Stimulated activated naive B cell treated with anti-CD40 and anti-IgM and Interleukin-4, amounts not matched to agents 10 μg/mL and 1 μg/mL and 100 μg/mL, for 72 hours (primary cell): ENCODE data around the gene FOXP1.

Experiments used
- ATAC-seq, 2 donors: fragments of 150-1000 bp; cut with Tn5 transposase; replicated peaks; 2 replicates each; pipeline ENCODE4 v1.10.0; 2021; ENCODE audit warnings: moderate library complexity in 1 of 2
- DNase-seq: peaks from one replicate; pipeline ENCODE4 v3.0.0; 2021
- H3K27ac Mint-ChIP-seq: one replicate; pipeline ENCODE4 v1.8.0; 2022; ENCODE audit warnings: mild to moderate bottlenecking, mixed read lengths
- H3K27me3 Mint-ChIP-seq, 2 donors: one replicate each; pipeline ENCODE4 v1.8.0; 2022; ENCODE audit warnings: mixed read lengths in 2 of 2
- H3K36me3 Mint-ChIP-seq, 2 donors: one replicate each; pipeline ENCODE4 v1.8.0; 2022; ENCODE audit warnings: mixed read lengths in 2 of 2, mild to moderate bottlenecking in 1 of 2
- H3K4me1 Mint-ChIP-seq, 2 donors: one replicate each; pipeline ENCODE4 v1.8.0; 2022; ENCODE audit warnings: mixed read lengths in 2 of 2, mild to moderate bottlenecking in 1 of 2
- H3K4me3 Mint-ChIP-seq, 2 donors: one replicate each; pipeline ENCODE4 v1.8.0; 2022; ENCODE audit warnings: mild to moderate bottlenecking in 2 of 2, mixed read lengths in 2 of 2, moderate library complexity in 1 of 2
- H3K9me3 Mint-ChIP-seq, 2 donors: one replicate each; pipeline ENCODE4 v1.8.0; 2022; ENCODE audit warnings: mixed read lengths in 2 of 2, mild to moderate bottlenecking in 1 of 2

FOXP1 gene

DNA sequence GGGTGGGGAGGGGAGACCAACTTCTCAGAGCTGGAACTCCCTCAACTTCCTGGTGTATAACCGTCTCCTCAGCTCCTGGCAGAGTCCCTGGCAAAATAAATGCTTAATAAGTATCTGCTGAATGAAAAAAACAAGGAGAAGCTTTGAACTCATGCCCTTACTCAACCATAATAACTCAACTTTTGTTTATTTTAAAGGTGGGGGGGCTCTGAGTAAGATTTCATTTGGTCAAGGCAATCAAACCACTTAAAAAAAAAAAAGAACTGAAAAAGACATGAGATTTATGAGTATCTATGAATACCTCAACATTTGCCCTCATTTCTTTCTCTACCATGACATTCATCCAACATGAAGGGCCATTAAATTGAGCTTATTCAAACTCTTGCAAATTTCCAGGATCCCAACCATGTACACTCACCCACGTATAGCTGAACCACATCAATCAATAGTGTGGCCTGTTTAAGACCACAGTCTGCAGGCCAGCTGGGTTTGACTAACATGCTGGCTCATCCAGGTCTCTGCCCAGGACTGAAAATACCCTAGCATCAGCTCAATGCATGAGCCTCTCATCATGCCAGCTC is 157.9 kb downstream of the FOXP1 start:
- Mint-ChIP-seq H3K4me1 (peaks cover 59 to 94% of the 10 kb centered on the region in 2 donors), H3K36me3 (peaks cover 5 to 23% of the 10 kb centered on the region in 2 donors), H3K4me3 (no peak overlapping the region), H3K27me3 (no peaks in the 10 kb centered on the region), H3K9me3 (no peaks in the 10 kb centered on the region), H3K27ac (peak overlapping the region; percentile 38)
- no peak for DNase-seq
- peak; percentile 29 to 37 for ATAC-seq

DNA sequence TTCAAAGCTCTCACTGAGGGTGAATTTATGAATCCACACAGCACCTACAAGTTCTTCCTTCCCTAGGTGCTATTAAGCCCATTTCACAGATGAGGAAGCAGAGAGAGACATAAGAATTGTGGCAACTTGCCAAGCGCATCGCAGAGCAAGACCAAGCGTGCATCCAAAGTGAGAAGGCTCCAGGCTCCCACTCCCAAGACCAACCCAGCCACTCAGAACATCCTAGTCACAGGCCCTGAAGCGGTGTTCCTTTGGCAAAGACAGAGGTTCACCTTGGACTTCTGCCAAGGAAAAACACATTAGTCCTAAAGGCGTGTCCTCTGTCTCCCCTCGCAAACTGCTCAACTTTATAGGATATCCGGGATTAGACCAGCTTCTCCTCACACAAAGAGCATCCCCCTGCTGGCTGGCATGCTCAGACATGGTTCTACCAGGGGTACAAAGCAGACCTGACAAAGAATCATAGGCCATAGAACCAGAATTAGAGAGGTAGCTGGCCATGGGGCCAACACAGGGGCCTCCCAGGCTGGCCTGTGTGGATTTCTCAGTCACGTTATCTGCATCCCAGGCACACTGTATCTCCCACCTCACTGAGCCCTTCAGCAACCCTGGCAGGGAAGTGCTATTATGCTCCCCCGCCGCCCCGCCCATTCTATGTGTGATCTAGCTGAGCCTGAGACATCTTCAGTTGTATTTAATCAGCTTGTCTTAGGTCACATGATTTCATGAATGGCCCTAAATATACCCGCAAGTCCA is 160.2 kb downstream of the FOXP1 start:
- H3K36me3 Mint-ChIP-seq, result peaks cover 5 to 20% of the 10 kb centered on the region in 2 donors
- H3K27ac Mint-ChIP-seq, result peak overlapping the region; percentile 96
- H3K27me3 Mint-ChIP-seq, result no peaks in the 10 kb centered on the region
- peaks cover 53 to 92% of the 10 kb centered on the region in 2 donors for H3K4me1 Mint-ChIP-seq
- H3K9me3 Mint-ChIP-seq, result no peaks in the 10 kb centered on the region
- ATAC-seq (no peak), DNase-seq (no peak)
- peak overlapping the region; percentile 18 to 75 for H3K4me3 Mint-ChIP-seq

DNA sequence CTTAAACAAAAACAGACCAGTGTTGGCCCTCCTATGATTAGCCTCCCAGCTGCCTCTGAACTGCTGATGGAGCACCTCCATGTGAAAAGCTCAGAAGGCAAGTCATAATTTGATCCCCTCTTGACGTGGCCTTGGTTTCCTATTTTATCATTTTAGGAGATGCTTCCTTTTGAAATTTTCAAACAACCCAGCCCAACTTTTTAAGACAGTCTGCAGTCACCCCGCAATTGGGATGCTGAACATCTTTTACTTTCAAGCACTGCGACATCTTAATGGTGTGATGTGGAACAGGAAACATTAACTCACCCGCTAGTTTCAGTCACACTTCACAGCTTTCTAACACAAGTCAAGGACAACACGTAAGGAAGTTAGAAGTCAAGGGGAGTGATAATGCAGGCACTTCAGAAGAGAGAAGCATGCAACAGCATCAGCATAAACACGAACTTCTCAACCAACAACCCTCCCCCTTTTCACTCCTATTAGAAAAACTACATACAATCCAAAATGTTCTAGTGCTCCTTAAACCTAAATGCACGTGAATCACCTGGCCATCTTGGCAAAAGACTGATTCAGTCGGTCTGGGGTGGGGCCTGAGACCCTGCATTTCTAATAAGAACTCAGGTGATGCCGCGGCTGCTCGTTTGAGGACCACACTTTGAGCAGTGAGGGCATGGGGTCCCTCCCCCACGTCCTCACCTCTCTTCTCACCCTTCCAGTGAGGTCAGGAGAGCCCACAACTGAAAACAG is 161.5 kb downstream of the FOXP1 start:
- ATAC-seq, result peak; percentile 86 to 87
- peak; percentile 50 for DNase-seq

DNA sequence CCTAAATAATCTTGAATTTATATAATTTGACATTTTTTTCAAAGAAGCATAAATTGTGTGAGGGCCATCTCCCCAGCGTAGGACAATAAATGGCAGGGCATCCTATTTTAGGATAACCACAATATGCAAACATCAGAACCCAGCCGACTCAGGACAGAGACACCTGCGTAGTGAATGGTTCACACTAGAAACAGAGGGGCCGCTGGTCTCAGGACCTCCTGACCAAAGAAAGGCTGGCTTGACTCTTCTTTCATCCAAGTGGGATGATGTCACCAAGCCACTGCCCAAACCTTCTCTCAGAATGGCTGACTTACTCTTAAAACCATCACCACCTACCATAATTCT is 162.1 kb downstream of the FOXP1 start:
- Mint-ChIP-seq H3K27ac (peak overlapping the region; percentile 96), H3K4me3 (peak overlapping the region; percentile 65 to 75), H3K36me3 (peaks cover 3 to 12% of the 10 kb centered on the region in 2 donors), H3K4me1 (peaks cover 54 to 95% of the 10 kb centered on the region in 2 donors), H3K9me3 (no peaks in the 10 kb centered on the region), H3K27me3 (no peaks in the 10 kb centered on the region)
- DNase-seq (no peak), ATAC-seq (peak; percentile 40 to 52)

More for the DNA sequence above, 161.5 kb downstream of the FOXP1 start:
- Mint-ChIP-seq H3K9me3 (no peaks in the 10 kb centered on the region), H3K4me1 (peaks cover 52 to 94% of the 10 kb centered on the region in 2 donors), H3K36me3 (peaks cover 3 to 12% of the 10 kb centered on the region in 2 donors), H3K27ac (peak overlapping the region; percentile 96), H3K27me3 (no peaks in the 10 kb centered on the region), H3K4me3 (peak overlapping the region; percentile 65 to 75)

DNA sequence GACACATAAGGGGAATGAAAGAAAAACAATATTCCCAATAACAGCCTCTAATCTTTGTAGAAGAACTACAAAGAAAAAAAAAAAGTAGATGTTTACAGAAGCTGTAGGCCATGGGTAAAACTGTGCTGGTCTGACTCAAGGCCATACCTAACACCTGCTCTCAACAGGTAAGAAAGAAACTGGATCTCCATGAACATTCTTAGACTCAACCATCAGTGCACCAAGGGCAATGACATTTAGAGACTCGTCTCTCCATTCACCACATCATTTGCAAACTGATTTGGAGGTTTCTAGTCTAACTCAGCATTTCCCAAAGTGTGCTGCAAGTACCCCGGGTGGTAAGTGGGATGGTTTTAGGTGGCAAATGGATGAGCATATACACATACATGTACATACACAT is 164.2 kb downstream of the FOXP1 start:
- DNase-seq (no peak), ATAC-seq (peak; percentile 42 to 57)
- Mint-ChIP-seq H3K36me3 (peaks cover 0 to 4% of the 10 kb centered on the region in 2 donors), H3K4me1 (peaks cover 55 to 96% of the 10 kb centered on the region in 2 donors), H3K27me3 (no peaks in the 10 kb centered on the region), H3K9me3 (no peaks in the 10 kb centered on the region), H3K4me3 (peak overlapping the region; percentile 39 to 48), H3K27ac (peak overlapping the region; percentile 56)

DNA sequence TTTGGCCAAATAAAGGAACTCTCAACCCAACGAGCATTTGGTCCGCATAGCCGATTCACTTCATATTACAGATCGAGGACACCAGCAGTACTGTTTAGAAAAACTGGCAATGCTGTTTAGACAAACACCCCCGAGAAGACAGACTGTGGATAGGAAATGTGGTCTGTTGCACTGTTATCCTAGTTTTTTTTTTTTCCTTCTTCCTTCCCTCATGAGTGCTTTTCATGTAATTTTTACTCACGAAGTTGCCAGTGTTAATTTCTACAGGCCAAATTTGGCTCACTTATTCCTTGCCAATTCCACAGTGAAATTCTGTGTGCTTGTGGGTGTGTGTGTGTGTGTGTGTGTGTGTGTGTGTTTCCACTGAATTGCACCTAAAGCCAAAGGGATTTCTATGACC is 165.7 kb downstream of the FOXP1 start:
- no peak for ATAC-seq
- H3K27ac Mint-ChIP-seq, result peak overlapping the region; percentile 79

DNA sequence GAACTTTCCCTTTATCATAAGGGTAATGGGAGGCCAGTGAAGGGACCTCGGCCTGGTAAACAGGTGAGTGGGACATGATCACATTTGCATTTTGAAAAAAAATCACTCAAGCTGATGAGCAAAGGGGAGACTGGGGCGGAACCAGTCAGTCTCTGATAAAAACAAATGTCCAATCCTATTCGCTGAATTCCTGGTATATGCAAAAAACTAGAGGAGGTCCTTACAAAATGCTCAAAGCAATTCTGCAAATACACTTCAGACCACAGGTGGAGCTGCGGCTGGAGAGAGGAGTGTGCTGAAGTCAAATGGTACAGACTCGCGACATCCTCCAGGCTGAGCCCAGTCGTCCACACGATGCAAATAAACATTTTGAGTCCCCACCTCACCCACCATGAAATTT is 166.7 kb downstream of the FOXP1 start:
- Mint-ChIP-seq H3K36me3 (peaks cover 0 to 3% of the 10 kb centered on the region in 2 donors), H3K4me1 (peaks cover 44 to 96% of the 10 kb centered on the region in 2 donors), H3K27ac (peak overlapping the region; percentile 14), H3K27me3 (no peaks in the 10 kb centered on the region), H3K4me3 (peak overlapping the region; percentile 2 to 3), H3K9me3 (no peaks in the 10 kb centered on the region)
- ATAC-seq (peak; percentile 25 to 26), DNase-seq (no peak)

More for the DNA sequence above, 165.7 kb downstream of the FOXP1 start:
- Mint-ChIP-seq H3K27me3 (no peaks in the 10 kb centered on the region), H3K36me3 (peaks cover 0 to 3% of the 10 kb centered on the region in 2 donors), H3K4me3 (peak overlapping the region; percentile 19 to 41), H3K4me1 (peaks cover 53 to 97% of the 10 kb centered on the region in 2 donors), H3K9me3 (no peaks in the 10 kb centered on the region)
- DNase-seq, result no peak

DNA sequence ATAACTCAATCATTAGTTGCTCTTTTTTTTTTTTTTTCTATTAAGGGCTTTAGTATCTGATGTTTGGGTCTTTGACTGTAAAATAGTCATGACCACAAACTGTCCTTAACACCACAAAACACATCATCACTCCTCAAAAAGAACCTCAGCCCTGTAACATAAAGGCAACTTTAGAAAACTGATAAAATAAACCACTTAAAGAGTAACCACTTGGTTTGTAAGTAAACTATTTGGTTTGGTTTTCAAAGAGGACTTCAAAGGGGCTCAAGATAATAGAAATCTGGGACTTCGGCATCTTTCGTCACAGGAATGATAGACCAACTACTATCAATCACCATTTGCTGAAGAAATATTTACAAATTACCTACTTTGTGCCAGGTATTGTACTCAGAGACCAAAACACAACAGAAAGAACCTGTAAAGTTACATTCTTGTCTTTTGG is 167.8 kb downstream of the FOXP1 start:
- peak overlapping the region; percentile 26 to 28 for H3K4me3 Mint-ChIP-seq

DNA sequence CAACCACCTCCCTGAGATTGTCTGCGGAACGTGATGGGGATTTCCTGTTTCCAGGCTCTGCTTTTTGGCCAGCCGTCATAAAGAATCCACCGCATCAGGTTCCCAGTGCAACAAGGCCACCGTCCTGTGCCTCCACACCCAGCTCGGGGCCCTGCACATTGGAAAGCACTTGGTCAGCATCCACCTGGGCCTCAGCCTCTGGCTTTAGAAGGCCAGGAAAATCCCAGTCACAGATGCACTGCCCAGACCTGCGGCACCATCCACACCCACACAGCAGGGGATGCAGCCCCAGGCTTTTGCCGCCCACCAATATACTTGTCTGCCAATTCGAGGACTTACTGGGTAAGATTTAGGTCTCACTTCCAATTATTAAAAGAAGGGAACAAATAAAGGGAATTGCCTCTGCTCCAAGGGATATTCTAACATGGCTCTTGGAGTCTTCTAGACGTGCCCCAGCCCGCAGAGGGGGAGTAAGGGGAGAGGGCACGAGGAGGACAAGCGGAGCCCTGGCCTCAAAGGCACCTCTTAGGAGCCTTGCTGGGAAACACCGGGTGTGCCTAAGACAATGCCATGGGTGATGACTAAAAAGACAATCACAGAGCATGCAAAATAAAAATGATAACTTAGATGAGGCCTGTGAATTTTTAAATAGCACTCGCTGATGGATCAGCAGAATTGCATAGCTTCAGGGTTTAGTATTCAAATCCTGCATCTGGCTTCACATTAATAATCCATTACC is 169.2 kb downstream of the FOXP1 start:
- H3K27ac Mint-ChIP-seq, result no peak overlapping the region
- DNase-seq, result no peak
- H3K4me1 Mint-ChIP-seq, result peaks cover 42 to 89% of the 10 kb centered on the region in 2 donors
- H3K4me3 Mint-ChIP-seq, result no peak overlapping the region
- no peaks in the 10 kb centered on the region for H3K27me3 Mint-ChIP-seq
- no peaks in the 10 kb centered on the region for H3K9me3 Mint-ChIP-seq
- H3K36me3 Mint-ChIP-seq, result peaks cover 1 to 3% of the 10 kb centered on the region in 2 donors
- no peak for ATAC-seq

More for the DNA sequence above, 167.8 kb downstream of the FOXP1 start:
- Mint-ChIP-seq H3K27ac (peak overlapping the region; percentile 32), H3K36me3 (peaks cover 1 to 3% of the 10 kb centered on the region in 2 donors), H3K27me3 (no peaks in the 10 kb centered on the region), H3K4me1 (peaks cover 41 to 88% of the 10 kb centered on the region in 2 donors), H3K9me3 (no peaks in the 10 kb centered on the region)
- ATAC-seq (no peak), DNase-seq (no peak)

DNA sequence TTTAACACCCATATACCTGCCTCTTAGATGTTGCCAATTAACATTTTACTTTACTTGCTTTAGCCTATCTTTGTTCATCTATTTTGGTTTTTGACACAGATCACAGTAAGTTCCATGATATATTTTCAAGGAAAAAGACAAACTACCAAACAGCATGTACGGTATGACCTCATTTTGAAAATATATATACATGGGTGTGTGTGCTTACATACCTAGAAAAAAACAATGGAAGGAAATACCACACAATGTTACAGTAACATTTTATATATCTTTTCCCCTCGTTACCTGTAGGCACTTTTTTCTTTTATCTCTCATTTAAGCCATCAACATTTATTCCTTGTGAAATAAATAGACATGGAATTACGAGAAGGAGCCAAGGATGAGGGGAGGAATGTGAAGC is 170.0 kb downstream of the FOXP1 start:
- no peak for ATAC-seq
- no peak for DNase-seq
- H3K27ac Mint-ChIP-seq, result no peak overlapping the region
- H3K9me3 Mint-ChIP-seq, result no peaks in the 10 kb centered on the region
- H3K36me3 Mint-ChIP-seq, result peaks cover 1 to 3% of the 10 kb centered on the region in 2 donors
- no peak overlapping the region for H3K4me3 Mint-ChIP-seq
- no peaks in the 10 kb centered on the region for H3K27me3 Mint-ChIP-seq
- H3K4me1 Mint-ChIP-seq, result peaks cover 46 to 90% of the 10 kb centered on the region in 2 donors

DNA sequence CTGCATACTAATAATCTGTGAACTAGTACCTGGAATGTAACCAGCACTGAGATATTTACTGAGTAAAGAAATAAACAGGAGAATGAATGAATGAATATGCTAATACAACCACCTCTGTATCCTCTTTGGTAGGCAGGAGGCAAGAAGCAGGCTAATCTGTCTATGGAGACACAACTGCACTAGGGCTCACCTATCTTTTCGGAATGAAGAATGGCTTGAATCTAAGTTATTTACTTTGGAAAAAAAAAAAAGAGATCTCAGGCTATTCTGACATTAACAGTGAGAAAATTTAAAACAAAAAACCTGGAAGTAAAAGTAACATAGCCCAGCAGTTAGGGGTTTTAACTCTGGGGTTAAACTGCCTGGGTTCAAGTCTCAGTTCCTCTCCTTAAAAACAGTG is 174.2 kb downstream of the FOXP1 start:
- ATAC-seq, result no peak
- H3K4me1 Mint-ChIP-seq, result peaks cover 42 to 82% of the 10 kb centered on the region in 2 donors
- H3K27me3 Mint-ChIP-seq, result no peaks in the 10 kb centered on the region
- no peak overlapping the region for H3K4me3 Mint-ChIP-seq
- peaks cover 1 to 12% of the 10 kb centered on the region in 2 donors for H3K36me3 Mint-ChIP-seq
- no peaks in the 10 kb centered on the region for H3K9me3 Mint-ChIP-seq
- DNase-seq, result no peak
- no peak overlapping the region for H3K27ac Mint-ChIP-seq

DNA sequence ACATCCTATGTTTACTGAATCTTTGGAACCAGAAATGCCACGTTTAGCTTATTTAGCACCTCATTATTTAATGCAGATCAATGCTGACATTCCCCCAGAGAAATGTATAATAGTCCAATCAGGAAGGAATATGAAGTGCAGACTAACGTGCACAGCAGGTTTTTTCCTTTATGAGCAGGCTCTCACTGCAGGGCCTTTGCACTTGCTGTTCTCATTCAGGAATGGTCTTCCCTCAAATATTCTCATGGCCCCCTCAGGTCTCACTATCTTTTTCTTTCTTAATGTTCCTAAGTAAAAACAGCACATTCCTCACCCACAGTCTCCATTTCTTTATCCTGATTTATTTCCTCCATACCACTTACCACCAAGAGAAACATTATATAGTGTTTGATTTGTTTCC is 174.6 kb downstream of the FOXP1 start:
- Mint-ChIP-seq H3K36me3 (peaks cover 1 to 12% of the 10 kb centered on the region in 2 donors), H3K4me3 (no peak overlapping the region), H3K4me1 (peaks cover 41 to 77% of the 10 kb centered on the region in 2 donors), H3K27ac (no peak overlapping the region), H3K27me3 (no peaks in the 10 kb centered on the region), H3K9me3 (no peaks in the 10 kb centered on the region)
- DNase-seq, result no peak
- ATAC-seq, result no peak

DNA sequence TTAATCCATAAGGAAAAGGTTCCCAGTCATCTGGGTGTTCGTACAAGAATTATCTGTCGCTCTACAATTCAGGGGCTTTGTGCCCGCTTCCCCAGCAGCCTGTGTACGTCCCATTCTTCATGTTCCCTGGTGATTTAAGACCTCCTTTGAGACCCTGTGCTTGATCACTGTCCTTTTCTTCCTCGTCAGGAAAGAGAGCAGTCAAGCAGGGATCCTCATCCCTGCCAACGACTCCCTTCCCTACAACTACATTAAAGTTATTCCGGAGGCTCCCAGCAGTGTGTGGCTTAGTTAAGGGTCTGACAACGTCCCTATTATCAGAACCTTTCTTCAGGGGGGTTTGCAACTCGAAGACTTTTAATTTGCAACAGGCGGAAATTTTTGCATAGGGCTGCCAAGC is 175.7 kb downstream of the FOXP1 start:
- Mint-ChIP-seq H3K4me1 (peaks cover 40 to 75% of the 10 kb centered on the region in 2 donors), H3K27ac (no peak overlapping the region)

More for the DNA sequence above, 175.7 kb downstream of the FOXP1 start:
- DNase-seq, result no peak
- no peak for ATAC-seq
- H3K9me3 Mint-ChIP-seq, result peaks cover 0 to 3% of the 10 kb centered on the region in 2 donors
- H3K27me3 Mint-ChIP-seq, result no peaks in the 10 kb centered on the region
- peak overlapping the region in 1 of 2 donors; percentile 38 for H3K4me3 Mint-ChIP-seq
- H3K36me3 Mint-ChIP-seq, result peaks cover 3 to 13% of the 10 kb centered on the region in 2 donors
